KOPT-K1 (cell line): ENCODE measurements around the gene ABHD14A.
"Not testable (repeated sequence)": the region's sequence is repeated elsewhere in the genome, so short reads cannot be mapped to it uniquely, and the experiment has no call there.

Source experiments
- H3K27ac ChIP-seq: fragments of 200-600 bp; sonication (generic); 2 replicates; pipeline ENCODE4 v1.5.1; 2016; ENCODE audit warnings: antibody characterized with exemption, mild to moderate bottlenecking, low read depth, low read length; ENCODE audit not compliant: poor library complexity, severe bottlenecking
- H3K36me3 ChIP-seq: fragments of 200-600 bp; sonication (generic); 2 replicates; pipeline ENCODE4 v1.5.1; 2017; ENCODE audit warnings: antibody characterized with exemption, mild to moderate bottlenecking, low read length, moderate library complexity; ENCODE audit not compliant: insufficient read depth
- H3K9me3 ChIP-seq: fragments of 200-600 bp; sonication (generic); 2 replicates; pipeline ENCODE4 v1.5.1; 2017; ENCODE audit warnings: antibody characterized with exemption, low read length, mild to moderate bottlenecking; ENCODE audit not compliant: insufficient read depth, poor library complexity, severe bottlenecking

The ABHD14A gene

DNA sequence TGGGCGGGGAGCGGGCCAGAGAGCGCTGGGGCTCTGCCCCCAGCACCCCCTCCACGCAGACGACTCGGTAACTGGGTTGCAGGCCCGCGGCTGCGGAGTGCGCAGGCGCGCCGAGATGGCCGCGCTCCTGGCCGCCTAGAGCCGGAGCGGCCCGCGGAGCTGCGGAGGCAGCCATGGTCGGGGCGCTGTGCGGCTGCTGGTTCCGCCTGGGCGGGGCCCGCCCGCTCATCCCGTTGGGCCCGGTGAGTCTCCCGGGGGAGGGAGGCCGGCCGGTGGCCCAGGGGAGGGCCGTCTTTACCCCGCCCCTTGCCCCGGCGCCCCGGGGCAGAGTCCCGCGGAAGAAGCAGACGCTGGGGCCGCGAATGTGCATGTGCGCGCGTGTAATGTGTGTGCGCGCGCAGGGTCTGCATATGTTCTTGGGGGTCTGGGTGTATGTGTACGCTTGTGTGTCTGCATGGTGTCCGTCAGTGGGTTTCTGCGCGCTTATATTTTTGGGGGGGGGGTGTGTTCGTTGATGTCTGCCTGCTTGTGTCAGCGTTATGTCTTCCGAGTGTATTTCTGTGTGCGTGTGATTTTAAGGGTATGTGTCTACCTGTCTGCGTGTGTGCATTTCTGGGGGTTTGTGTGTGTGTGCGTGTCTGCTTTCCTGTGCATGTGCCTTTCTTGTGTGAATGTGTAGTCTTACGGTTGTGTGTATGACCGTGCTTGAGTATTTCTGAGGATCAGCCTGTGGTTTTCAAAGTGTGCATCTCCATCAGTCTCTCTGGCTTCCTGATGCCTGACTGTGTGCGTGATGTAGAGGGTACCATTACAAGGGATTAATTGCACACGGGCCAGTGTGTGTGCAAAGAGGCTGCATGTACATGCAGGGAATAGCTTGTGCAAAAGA lies at the start of gene ABHD14A:
TSS of gene ABHD14A (plus strand) at position 102 of the 889 bp plus-strand sequence. CDS start at position 174, 72 bp downstream.
- Histone ChIP-seq H3K27ac (peak within 1 kb of the TSS; percentile 76), H3K36me3 (no peaks in the 10 kb centered on the region), H3K9me3 (no peaks in the 10 kb centered on the region)

DNA sequence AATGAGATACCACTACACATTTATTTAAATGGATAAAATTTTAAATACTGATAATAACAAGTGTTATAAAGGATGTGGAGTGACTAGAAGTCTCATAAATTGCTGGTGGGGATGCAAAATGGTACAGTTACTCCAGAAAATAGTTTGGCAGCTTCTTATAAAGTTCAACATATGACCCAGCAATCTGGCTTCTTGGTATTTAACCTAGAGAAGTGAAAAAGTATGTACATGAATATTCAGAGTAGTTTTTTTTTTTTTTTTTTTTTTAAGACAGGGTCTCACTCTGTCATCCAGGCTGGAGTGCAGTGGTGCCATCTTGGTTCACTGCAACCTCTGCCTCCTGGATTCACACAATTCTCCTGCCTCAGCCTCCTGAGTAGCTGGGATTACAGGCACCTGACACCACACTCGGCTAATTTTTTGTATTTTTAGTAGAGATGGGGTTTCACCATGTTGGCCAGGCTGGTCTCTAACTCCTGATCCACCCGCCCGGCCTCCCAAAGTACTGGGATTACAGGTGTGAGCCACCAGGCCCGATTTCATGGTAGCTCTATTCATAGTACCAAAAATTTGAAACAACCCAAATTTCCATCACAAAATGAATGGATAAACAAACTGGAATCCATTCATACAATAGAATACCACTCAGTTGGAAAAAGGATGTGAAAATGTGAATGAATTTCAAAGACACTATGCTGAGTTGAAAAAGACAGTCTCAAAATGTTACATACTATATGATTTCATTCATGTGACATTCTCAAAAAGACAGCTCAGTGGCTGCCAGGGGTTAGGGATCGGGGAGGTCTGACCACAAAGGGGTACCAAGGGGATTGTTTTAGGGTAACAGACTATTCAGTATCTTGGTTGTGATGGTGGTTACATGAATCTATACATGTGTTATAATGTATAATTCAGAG lies 47.5 kb upstream of the ABHD14A start:
- peaks cover 15% of the 10 kb centered on the region; the same call in 1 of the 2 replicates for H3K36me3 ChIP-seq
- no peaks in the 10 kb centered on the region for H3K9me3 ChIP-seq
- no peak overlapping the region for H3K27ac ChIP-seq

DNA sequence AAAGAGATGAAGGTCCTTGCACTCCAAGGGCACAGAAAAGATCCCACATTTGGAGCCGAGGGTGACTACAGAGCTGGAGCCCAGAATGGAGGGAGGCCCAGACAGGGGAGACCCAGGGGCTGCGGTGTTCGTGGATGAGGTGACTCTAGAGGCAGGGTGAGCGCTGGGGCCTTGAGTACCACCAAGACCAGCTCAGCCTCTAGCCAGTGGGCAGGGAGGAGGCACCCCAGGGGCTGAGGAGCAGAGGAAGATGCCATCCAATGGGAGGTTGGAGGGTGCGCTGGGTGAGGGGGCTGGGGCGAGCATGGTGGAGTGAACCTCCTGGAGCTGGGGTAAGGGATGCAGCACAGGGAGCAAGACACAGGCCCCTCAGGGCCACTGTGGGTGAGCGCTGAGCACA lies 46.4 kb upstream of the ABHD14A start:
- Histone ChIP-seq H3K27ac (no peak overlapping the region), H3K36me3 (peaks cover 25% of the 10 kb centered on the region; the same call in 1 of the 2 replicates), H3K9me3 (no peaks in the 10 kb centered on the region)

DNA sequence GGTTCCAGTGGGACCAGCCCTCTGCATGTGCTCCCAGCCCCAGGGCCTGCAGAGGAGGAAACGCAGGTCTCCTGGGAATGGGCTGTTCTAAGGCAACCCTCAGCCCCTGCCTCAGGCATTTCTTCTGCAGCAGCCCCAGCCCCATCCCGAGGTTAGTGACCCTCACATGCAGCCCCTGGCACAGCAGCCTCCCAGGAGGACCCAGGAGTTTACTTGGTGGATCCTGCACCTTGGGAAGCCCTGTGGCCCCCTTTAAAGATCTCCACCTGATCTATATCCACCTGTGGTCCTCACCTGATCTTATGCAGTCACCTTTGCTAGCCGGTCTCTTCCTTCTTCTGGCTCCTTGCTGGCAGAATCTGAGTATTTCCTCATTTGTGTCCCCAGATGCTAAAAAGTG lies 45.9 kb upstream of the ABHD14A start:
- not testable (repeated sequence) for H3K27ac ChIP-seq, H3K9me3 ChIP-seq
- H3K36me3 ChIP-seq: peaks cover 30% of the 10 kb centered on the region

DNA sequence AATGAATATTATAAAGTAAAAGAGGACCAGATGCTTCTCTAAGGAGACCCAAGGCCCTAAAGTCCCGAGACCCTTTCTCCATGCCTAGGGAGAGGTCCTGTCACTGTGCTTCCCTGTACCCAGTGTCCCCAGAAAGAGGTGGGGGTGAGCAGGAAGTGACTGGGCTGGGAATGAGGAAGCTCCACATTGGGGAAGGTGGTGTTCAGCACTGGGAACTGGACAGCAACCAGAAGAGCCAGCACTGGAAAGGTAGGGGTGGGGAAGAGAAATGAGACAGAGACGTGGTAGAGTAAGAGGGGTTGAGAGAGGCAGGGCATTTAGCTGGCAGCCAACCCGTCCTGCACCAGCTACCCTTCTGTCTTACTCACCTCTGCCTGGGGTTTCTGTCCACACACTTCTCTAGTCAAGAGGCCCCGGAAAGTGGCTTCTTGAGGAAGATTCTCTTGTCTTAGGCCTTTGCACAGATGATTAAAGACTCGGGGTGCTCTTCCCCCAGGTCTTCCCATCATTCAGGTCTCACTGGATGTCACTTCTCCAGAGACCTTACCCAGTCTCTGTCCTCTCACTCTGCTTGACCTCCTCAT lies 45.4 kb upstream of the ABHD14A start:
- no peak overlapping the region for H3K27ac ChIP-seq
- H3K9me3 ChIP-seq: no peaks in the 10 kb centered on the region
- H3K36me3 ChIP-seq: peaks cover 35% of the 10 kb centered on the region

DNA sequence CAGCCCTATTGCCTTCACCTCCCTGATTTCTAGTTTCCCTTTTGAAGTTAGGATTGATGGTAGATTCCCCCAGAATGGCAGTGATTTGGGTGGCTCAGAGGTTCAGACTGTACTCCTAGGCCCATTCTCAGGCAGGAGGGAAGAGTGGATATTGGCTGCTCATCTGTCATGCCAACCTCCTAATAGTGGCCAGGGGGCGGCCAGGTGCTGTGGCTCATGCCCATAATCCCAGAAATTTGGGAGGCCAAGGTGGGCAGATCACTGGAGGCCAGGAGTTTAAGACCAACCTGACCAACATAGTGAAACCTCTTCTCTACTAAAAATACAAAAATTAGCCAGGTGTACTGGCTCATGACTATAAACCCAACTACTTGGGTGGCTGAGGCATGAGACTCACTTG lies 44.4 kb upstream of the ABHD14A start:
- Histone ChIP-seq H3K36me3 (peaks cover 44% of the 10 kb centered on the region), H3K27ac (no peak overlapping the region)

DNA sequence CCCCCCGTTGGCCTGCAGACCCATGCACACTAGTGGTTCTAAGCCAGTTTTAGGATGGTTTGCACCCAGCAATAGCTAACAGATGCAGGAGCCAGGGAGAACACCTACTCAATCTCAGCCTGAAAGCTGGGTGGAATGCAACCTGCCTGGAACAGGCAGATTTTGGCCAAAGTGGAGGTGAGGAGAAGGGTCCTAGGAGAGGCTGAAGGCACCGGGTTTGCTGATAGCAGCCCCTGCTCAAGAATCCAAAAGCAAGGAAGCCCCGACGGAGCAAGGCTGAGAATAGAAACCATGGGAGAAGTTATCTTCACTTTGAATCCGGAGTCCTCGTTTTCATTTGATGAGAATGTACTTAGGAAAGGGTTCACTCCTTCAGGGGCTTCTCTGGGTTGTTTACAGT lies 43.1 kb upstream of the ABHD14A start:
- H3K9me3 ChIP-seq: no peaks in the 10 kb centered on the region
- no peak overlapping the region for H3K27ac ChIP-seq
- H3K36me3 ChIP-seq: peaks cover 57% of the 10 kb centered on the region

More for the DNA sequence above, 44.4 kb upstream of the ABHD14A start:
- no peaks in the 10 kb centered on the region for H3K9me3 ChIP-seq

DNA sequence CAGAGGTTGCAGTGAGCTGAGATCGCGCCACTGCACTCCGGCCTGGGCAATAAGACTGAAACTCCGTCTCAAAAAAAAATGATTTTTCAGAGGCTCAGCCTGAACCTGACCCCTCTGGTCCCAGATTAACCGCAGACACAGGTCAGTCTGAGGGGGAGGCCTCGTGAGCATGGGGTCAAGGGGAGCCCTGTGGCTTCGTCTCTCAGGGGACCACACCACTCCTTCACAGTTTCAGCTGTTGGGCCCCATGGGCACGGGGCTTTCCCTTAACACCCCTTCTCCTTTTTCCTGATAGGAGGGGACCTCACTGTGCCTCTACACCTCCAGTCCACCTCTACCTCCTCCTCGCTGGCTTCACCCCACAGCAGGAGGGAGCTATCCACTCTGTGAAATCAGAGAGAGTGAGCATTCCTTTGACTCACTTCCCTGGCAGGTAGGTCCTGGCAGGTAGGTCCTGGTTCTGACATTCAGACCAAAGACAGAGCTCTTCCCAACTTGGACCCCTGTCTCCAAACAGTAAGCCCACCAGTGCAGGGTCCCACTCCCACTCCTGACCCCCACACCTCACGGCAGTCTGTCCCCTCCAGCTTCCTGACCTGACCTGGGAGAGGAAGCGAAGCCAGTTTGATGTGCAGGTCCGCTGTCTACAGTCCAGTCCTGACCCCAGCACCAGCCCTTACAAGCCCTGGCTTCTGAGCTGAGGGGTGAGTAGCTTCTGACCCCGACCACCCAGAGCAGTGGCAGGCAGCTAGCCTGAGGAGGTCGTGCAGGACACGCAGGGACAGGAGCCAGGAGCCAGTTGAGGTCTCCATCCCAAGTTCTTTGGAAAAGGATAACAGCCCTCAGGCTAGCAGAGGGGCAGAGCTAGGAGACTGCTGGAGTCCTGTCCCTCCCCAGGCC lies 42.1 kb upstream of the ABHD14A start:
- peaks cover 66% of the 10 kb centered on the region for H3K36me3 ChIP-seq
- H3K27ac ChIP-seq: no peak overlapping the region
- no peaks in the 10 kb centered on the region for H3K9me3 ChIP-seq

DNA sequence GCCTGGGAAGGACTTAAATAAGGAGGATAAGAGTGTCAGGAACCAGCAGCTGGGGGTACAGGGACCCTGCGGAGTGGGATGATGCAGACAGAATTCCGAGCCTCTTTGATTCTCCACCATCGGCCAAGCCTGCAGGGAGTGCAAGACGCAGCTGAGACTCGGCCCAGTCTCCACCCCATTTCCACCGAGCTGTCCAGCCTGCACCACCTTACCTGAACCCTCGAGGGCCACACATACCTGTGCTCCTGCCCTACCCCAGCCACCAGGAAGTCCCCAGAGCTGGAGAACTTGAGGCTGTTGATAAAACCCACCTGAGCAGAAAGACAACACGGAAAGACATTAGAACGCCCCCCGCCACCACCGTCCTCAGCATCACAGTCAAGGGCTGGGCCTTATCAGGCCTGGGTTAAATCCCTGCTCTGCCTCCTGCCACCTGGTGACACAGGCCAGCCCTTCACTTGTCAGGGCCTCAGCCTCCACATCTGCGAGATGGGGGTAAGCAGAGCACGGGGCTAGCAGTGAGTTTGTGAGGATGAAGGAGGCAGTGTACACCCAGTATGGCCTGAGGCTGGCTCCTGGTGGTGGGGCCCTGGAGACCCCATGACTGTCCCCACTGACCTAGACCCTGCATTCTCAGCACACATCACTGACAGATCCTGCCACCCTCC lies 41.3 kb upstream of the ABHD14A start:
- H3K9me3 ChIP-seq: no peaks in the 10 kb centered on the region
- H3K36me3 ChIP-seq: peaks cover 75% of the 10 kb centered on the region
- no peak overlapping the region for H3K27ac ChIP-seq

DNA sequence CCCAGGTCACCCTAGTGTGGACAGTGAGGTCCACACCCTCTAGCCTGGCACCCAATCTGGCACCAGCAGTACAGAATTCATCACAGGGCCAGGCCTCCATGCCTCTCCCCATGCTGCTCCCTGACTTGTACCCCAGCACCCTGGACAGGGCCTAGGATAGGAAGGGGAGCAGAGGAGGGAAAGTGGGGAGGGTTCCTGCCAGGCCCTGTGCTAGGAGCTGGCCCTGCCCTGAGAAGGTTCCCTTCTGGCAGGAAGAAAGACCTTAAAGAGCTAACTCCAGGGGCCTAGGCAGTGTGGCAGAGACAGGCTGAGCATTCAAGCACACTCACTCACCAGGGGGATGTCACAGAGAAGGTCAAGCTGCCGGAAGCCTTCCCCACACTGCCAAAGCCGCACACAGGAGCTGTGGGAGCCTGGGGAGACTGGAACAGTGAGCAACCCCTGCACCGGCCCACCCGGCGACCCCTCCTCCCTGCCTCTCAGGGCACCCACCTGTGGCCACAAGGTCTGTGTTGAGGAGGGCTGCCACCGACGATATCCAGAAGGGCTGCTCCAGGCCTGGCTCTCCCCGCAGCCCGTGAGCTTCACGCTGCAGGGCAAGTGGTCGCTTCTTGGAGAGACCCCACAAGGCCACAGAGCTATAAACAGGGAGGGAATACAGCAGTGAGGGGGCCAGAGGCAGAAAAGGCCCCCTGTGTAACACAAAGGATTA lies 40.6 kb upstream of the ABHD14A start:
- Histone ChIP-seq H3K36me3 (peaks cover 82% of the 10 kb centered on the region), H3K9me3 (no peaks in the 10 kb centered on the region), H3K27ac (no peak overlapping the region)

DNA sequence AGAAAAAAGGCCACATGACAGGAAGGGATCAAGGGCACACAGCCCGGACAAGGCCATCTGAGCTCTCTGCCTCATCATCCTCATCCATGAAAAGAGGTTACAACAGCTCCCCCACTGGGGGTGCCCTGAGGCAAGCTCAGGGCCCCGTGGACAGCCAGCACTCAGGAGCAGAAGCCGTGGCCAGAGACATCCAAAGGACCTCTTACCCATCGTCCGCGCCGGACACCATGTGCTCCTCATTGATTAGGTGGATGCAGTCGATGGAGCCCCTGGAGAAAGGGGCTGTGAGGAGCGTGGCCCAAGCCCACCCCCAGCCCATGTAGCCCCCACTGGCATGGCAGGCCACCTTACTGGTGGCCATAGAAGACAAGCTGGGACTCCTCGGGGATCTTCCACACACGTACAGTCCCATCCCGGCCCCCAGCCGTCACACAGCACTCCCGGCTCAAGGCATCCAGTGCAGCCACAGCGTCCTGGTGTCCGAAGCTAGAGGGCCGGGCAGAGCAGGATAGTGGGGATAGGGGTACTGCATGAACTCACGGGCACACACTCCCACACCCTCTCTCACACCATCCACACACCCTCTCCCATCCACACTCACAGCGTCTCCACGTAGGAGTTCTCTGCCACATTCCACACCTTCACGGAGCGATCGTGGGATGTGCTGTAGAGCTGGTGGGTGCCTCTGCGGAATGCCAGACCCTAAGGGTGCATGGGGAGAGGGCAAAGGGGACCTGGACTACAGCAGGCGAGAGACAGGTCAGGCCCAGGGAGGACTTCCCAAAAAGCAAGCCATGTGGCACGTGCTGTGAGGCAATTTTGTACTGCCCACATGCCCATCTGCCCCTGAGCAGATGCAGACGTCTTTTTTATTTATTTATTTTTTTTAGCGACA lies 39.6 kb upstream of the ABHD14A start:
- no peaks in the 10 kb centered on the region for H3K9me3 ChIP-seq
- H3K36me3 ChIP-seq: peaks cover 92% of the 10 kb centered on the region
- no peak overlapping the region for H3K27ac ChIP-seq

DNA sequence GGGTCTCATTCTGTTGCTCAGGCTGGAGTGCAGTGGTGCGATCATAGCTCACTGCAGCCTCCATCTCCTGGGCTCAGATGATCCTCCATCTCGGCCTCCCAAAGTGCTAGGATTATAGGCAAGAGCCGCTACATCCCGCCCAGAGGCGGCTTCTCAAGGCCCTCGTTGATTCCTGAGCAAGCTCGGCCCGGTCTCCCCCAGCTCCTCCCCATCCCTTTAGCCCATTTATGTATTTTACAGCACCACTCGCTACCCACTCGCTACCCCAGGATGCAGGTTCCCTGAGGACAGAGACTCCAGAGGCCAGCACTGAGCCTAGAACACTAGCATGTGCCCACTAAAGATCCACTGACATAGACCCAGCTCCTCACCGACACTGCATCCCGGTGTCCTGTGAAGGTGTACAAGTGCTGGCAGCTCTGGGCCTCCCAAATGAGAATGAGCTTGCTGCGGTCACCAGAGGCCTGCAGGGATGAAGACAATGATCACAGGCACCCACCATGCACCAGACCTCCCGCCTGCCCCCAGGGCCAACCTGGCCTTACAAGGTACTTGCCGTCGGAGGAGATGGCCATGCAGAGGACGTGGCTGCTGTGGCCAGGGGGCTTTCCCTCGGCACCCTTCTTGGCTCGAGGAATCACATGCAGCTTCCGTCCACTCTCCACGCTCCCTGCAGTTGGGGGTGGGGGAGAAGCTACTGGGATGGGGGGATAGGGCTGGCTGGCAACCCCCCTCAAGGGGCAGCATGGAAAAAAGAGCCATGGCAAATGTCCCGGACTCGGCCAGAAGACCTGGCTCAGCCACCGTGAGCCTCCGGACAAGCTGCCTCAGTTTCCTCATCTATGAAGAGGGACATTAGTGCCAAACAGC lies 38.7 kb upstream of the ABHD14A start:
- Histone ChIP-seq H3K36me3 (peaks cover 90% of the 10 kb centered on the region), H3K27ac (no peak overlapping the region), H3K9me3 (no peaks in the 10 kb centered on the region)
